Testis (tissue), 3 donors: Measurements from ENCODE around the gene EPS15. TPM values are rescaled to one million over a fixed set of nuclear protein-coding genes. Genes with fewer than 3 reads are reported as not detected.
"Not testable (repeated sequence)": the region's sequence is repeated elsewhere in the genome, so short reads cannot be mapped to it uniquely, and the experiment has no call there.

Source experiments
- DNase-seq: peaks from one replicate; pipeline ENCODE4 v3.0.0-alpha.2; 2019
- H3K27ac ChIP-seq, 2 donors: fragments of 200-600 bp; sonication (generic); one replicate each; pipeline ENCODE4 v1.5.1; 2019
- H3K27me3 ChIP-seq: fragments of 200-600 bp; sonication (generic); one replicate; pipeline ENCODE4 v1.5.1; 2019
- H3K36me3 ChIP-seq: fragments of 200-600 bp; sonication (generic); one replicate; pipeline ENCODE4 v1.5.1; 2017; ENCODE audit warnings: low read depth; ENCODE audit errors: missing control alignments
- H3K4me1 ChIP-seq: fragments of 200-600 bp; sonication (generic); one replicate; pipeline ENCODE4 v1.5.1; 2019
- H3K4me3 ChIP-seq, 2 donors: fragments of 200-600 bp; sonication (generic); one replicate each; pipeline ENCODE4 v1.5.1; 2017 to 2019
- H3K9me3 ChIP-seq: fragments of 200-600 bp; sonication (generic); one replicate; pipeline ENCODE4 v1.5.1; 2017
- CTCF ChIP-seq, 3 experiments: fragments of 450-650 bp in 2 of 3; fragments of 200-600 bp in 1 of 3; sonication (generic) in 1 of 3; IDR thresholded peaks; one replicate each; pipeline ENCODE4 v1.5.1; 2016 to 2019; ENCODE audit warnings: antibody characterized with exemption in 3 of 3, mild to moderate bottlenecking in 2 of 3, moderate library complexity in 1 of 3
- POLR2A ChIP-seq: fragments of 450-650 bp; IDR thresholded peaks from one replicate; pipeline ENCODE4 v1.6.1; 2017; ENCODE audit warnings: antibody characterized with exemption, mild to moderate bottlenecking, moderate library complexity
- WGBS, 2 donors: methylation state at CpG; one replicate each; pipeline ENCODE4 v1.1.5; 2018; 5-methylcytosine and 5-hydroxymethylcytosine counted together
- intact Hi-C: fragments of 100-400 bp; cut with DNase I; formaldehyde crosslinking; loops from one replicate; pipeline ENCODE4 v1.15.1; 2023; ENCODE audit warnings: low total_unique reads
- polyA plus RNA-seq: library from polyadenylated mRNA; stranded (reverse); fragments of 350-450 nt; fragmentation: Illumina TruSeq; extraction: RNeasy Lipid Tissue Mini Kit (QIAGEN cat#74804); gene quantifications from one replicate; pipeline ENCODE4 v1.2.3, GENCODE V29; 2014; ENCODE audit warnings: low read depth, low replicate concordance; ENCODE audit not compliant: insufficient read depth
- total RNA-seq, 2 donors: library from RNA; depleted of rRNA; stranded (reverse); fragments of >200 nt; gene quantifications; one replicate each; pipeline ENCODE4 v1.2.3, GENCODE V29; 2016

The EPS15 gene
- total and polyA plus RNA-seq, 3 donors from 2014 or later, result 77.2 to 127 (median 108) TPM

GRCh38 chr1:51443555-51443954, 75.5 kb downstream of the EPS15 start:
- no peak for DNase-seq
- Histone ChIP-seq H3K27me3 (no peaks in the 10 kb centered on the region), H3K9me3 (no peaks in the 10 kb centered on the region), H3K36me3 (no peaks in the 10 kb centered on the region), H3K27ac (no peak overlapping the region), H3K4me1 (no peaks in the 10 kb centered on the region), H3K4me3 (no peak overlapping the region)
- intact Hi-C loops, result no loop called here
- 94 to 99% methylated on average over 5 of the region's 5 CpGs for WGBS, 2 donors
- TF ChIP-seq POLR2A, result no peak
- no peak for TF ChIP-seq CTCF (IDR thresholded peaks at IDR 0.05)

GRCh38 chr1:51442616-51443015, 76.5 kb downstream of the EPS15 start:
- no peak for TF ChIP-seq POLR2A
- TF ChIP-seq CTCF (IDR thresholded peaks at IDR 0.05), result no peak
- no peaks in the 10 kb centered on the region for H3K27me3 ChIP-seq
- no peaks in the 10 kb centered on the region for H3K36me3 ChIP-seq
- no peak overlapping the region for H3K4me3 ChIP-seq
- intact Hi-C loops, result no loop called here
- WGBS, 2 donors, result 60 to 68% methylated on average over 1 of the region's 1 CpG
- H3K27ac ChIP-seq, result no peak overlapping the region
- H3K4me1 ChIP-seq, result no peaks in the 10 kb centered on the region
- no peak for DNase-seq
- H3K9me3 ChIP-seq, result no peaks in the 10 kb centered on the region

- TF ChIP-seq POLR2A (no peak), CTCF (IDR thresholded peaks at IDR 0.05) (no peak)
- H3K36me3 ChIP-seq, result no peaks in the 10 kb centered on the region
- no peaks in the 10 kb centered on the region for H3K9me3 ChIP-seq
- H3K27ac ChIP-seq, result no peak overlapping the region
- no peaks in the 10 kb centered on the region for H3K4me1 ChIP-seq
- intact Hi-C loops, result no loop called here
- no peak overlapping the region for H3K4me3 ChIP-seq
- DNase-seq, result no peak
- H3K27me3 ChIP-seq, result no peaks in the 10 kb centered on the region
Observed at GRCh38 chr1:51442198-51442597, 76.9 kb downstream of the EPS15 start.

GRCh38 chr1:51439895-51440294, 79.2 kb downstream of the EPS15 start:
- Histone ChIP-seq H3K4me3 (no peak overlapping the region), H3K36me3 (no peaks in the 10 kb centered on the region), H3K27me3 (no peaks in the 10 kb centered on the region), H3K27ac (no peak overlapping the region), H3K4me1 (no peaks in the 10 kb centered on the region), H3K9me3 (no peaks in the 10 kb centered on the region)
- no peak for DNase-seq
- intact Hi-C loops, result no loop called here
- no peak for TF ChIP-seq POLR2A
- TF ChIP-seq CTCF (IDR thresholded peaks at IDR 0.05), result no peak
- WGBS, 2 donors, result 90 to 94% methylated on average over 4 of the region's 4 CpGs

GRCh38 chr1:51439053-51439452, 80.0 kb downstream of the EPS15 start:
- H3K27me3 ChIP-seq, result no peaks in the 10 kb centered on the region
- H3K4me3 ChIP-seq, result no peak overlapping the region
- no peak overlapping the region for H3K27ac ChIP-seq
- no peaks in the 10 kb centered on the region for H3K36me3 ChIP-seq
- no peak for DNase-seq
- no peaks in the 10 kb centered on the region for H3K9me3 ChIP-seq
- intact Hi-C loops, result no loop called here
- TF ChIP-seq CTCF (IDR thresholded peaks at IDR 0.05) (no peak), POLR2A (no peak)
- no peaks in the 10 kb centered on the region for H3K4me1 ChIP-seq

- WGBS, 2 donors, result 93 to 95% methylated on average over 6 of the region's 6 CpGs
- H3K27me3 ChIP-seq, H3K9me3 ChIP-seq, intact Hi-C loops, H3K27ac ChIP-seq, DNase-seq, H3K4me1 ChIP-seq, H3K36me3 ChIP-seq, H3K4me3 ChIP-seq: not testable (repeated sequence)
Observed at GRCh38 chr1:51437391-51437790, 81.7 kb downstream of the EPS15 start.
